Sigmoid colon (tissue), 4 donors: ENCODE measurements around the gene HMCN1.

ENCODE experiments used
- CTCF ChIP-seq, 4 experiments: fragments of 450-650 bp in 3 of 4; fragments of 200-600 bp in 1 of 4; IDR thresholded peaks; one replicate each; pipeline ENCODE4 v1.5.1; 2016 to 2019; ENCODE audit warnings: antibody characterized with exemption in 4 of 4, mild to moderate bottlenecking in 3 of 4, moderate library complexity in 2 of 4
- EP300 ChIP-seq, 4 donors: sonication (generic); formaldehyde crosslinking; IDR thresholded peaks; one replicate each; pipeline ENCODE4 v1.6.1; 2017; ENCODE audit warnings: antibody characterized with exemption in 4 of 4

- TF ChIP-seq CTCF (IDR thresholded peaks at IDR 0.05) (no peak), EP300 (IDR thresholded peaks at IDR 0.05) (no peak)
Observed at GRCh38 chr1:185860859-185861258, 126.7 kb downstream of the HMCN1 start.
